GM10248 (cell line): ENCODE data around the gene MED20.

Experiments
- CTCF ChIA-PET: fragments of 300-600 bp; sonication (Branson Sonifier 250); formaldehyde crosslinking; extraction: SDS; loops from one replicate; lab custom pipeline; 2021; ENCODE audit warnings: antibody characterized with exemption; lab: Yijun Ruan, JAX
- POLR2A ChIA-PET: fragments of 350-650 bp; sonication (Branson Sonifier 250); formaldehyde crosslinking; extraction: SDS; loops from one replicate; lab custom pipeline; 2020; ENCODE audit warnings: antibody characterized with exemption; lab: Yijun Ruan, JAX
- DNase-seq: peaks from one replicate; pipeline ENCODE4 v3.0.0; 2012; ENCODE audit errors: extremely low spot score
- CTCF ChIP-seq: IDR thresholded peaks from 2 replicates; pipeline ENCODE4 v1.5.1; 2012; ENCODE audit warnings: mild to moderate bottlenecking, low read depth; ENCODE audit errors: extremely low read depth, missing control alignments, control extremely low read depth

MED20 gene

GRCh38 chr6:41858703-41859102, 62.2 kb downstream of the MED20 start:
- POLR2A ChIA-PET: no interaction called here
- no peak for DNase-seq
- CTCF ChIA-PET: no interaction called here
- no peak for TF ChIP-seq CTCF
